Esophagus squamous epithelium (tissue), 5 donors: Measurements from ENCODE around the gene ASAP2. TPM values are rescaled to one million over a fixed set of nuclear protein-coding genes. Genes with fewer than 3 reads are reported as not detected.

Source experiments
- DNase-seq: peaks from one replicate; lab custom pipeline; 2025; lab: John Stamatoyannopoulos, UW
- H3K27ac ChIP-seq, 4 donors: fragments of 200-600 bp; sonication (generic); one replicate each; pipeline ENCODE4 v1.5.1; 2016 to 2019; ENCODE audit warnings: mild to moderate bottlenecking in 1 of 4
- H3K27me3 ChIP-seq, 4 donors: fragments of 200-600 bp; sonication (generic); 1 replicate in 3 of 4; 2 replicates in 1 of 4; pipeline versions ENCODE4 v1.5.1 to v1.6.0; 2017 to 2021; ENCODE audit warnings: antibody characterized with exemption in 1 of 4
- H3K36me3 ChIP-seq, 3 donors: fragments of 200-600 bp; sonication (generic); one replicate each; pipeline ENCODE4 v1.5.1; 2016 to 2019
- H3K4me1 ChIP-seq, 3 donors: fragments of 200-600 bp; sonication (generic); one replicate each; pipeline ENCODE4 v1.5.1; 2017 to 2019
- H3K4me3 ChIP-seq, 4 donors: fragments of 200-600 bp; sonication (generic); 1 replicate in 3 of 4; 2 replicates in 1 of 4; pipeline ENCODE4 v1.5.1; 2016 to 2019; ENCODE audit warnings: mild to moderate bottlenecking in 2 of 4, moderate library complexity in 1 of 4
- H3K9me3 ChIP-seq, 3 donors: fragments of 200-600 bp; sonication (generic); one replicate each; pipeline ENCODE4 v1.5.1; 2016 to 2019
- POLR2A ChIP-seq, 4 donors: fragments of 450-650 bp; IDR thresholded peaks; one replicate each; pipeline ENCODE4 v1.6.1; 2017; ENCODE audit warnings: antibody characterized with exemption in 4 of 4, mild to moderate bottlenecking in 4 of 4, moderate library complexity in 3 of 4
- WGBS, 2 donors: methylation state at CpG; one replicate each; pipeline ENCODE4 v1.1.5; 2018; 5-methylcytosine and 5-hydroxymethylcytosine counted together
- intact Hi-C: fragments of 100-400 bp; cut with DNase I; formaldehyde crosslinking; loops from one replicate; pipeline ENCODE4 v1.15.0; 2022
- total RNA-seq, 4 donors: library from RNA; depleted of rRNA; stranded (reverse); fragments of >200 nt; gene quantifications; one replicate each; pipeline ENCODE4 v1.1.0, GENCODE V29; 2016
- TF ChIP-seq, protein P1 (sequence below), 6 experiments: fragments of 450-650 bp in 4 of 6; fragments of 200-600 bp in 2 of 6; sonication (generic) in 2 of 6; IDR thresholded peaks; one replicate each; pipeline ENCODE4 v1.5.1; 2016 to 2019; ENCODE audit warnings: antibody characterized with exemption in 6 of 6, mild to moderate bottlenecking in 4 of 6, moderate library complexity in 4 of 6
- donor health status: DM: yes; HTN: yes; CAD: no.

ASAP2 gene
- total RNA-seq, 4 donors from 2014 or later, result 3.3 to 15.3 (median 6.9) TPM

DNA sequence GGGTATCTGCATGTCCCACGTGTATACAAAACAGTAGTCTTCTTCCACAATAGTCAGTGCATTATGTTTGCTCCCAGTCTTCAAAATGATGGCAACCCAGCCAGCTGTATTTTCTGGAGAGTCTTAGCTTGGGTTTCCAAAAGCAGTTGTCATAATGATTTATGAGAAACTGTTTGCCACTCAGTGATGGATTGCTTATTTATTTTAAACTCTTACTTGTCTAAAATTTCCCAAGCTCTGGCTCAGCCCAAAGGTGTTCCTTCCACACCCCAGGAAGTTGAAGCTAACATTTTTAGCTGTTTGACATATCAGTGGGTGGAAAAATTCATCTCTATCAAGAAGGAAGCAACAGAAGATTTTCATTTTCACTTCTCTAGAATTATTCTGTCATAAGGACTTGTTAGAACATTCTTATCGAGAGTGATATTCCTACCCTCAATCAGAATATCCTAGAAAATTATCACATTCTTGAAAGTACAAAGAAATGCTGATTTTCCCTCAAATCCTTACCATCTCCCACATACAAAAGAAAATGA, 78.8 kb downstream of the ASAP2 start:
- 42 to 54% methylated on average over 2 of the region's 2 CpGs for WGBS, 2 donors

DNA sequence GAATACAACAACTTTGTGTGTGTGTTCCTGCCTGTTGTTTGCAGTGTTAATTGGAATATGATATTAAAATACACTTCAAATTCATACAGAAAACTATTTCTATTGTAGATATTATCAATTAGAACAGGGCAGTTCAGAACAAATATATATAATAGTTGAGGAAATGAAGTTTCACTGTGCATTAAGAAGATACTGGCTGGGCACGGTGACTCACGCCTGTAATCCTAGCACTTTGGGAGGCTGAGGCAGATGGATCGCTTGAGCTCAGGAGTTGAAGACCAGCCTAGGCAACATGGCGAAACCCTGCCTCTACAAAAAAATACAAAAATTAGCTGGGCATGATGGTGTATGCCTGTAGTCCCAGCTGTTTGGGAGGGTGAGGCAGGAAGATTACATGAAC, 79.3 kb downstream of the ASAP2 start:
- TF ChIP-seq, protein P1, sequence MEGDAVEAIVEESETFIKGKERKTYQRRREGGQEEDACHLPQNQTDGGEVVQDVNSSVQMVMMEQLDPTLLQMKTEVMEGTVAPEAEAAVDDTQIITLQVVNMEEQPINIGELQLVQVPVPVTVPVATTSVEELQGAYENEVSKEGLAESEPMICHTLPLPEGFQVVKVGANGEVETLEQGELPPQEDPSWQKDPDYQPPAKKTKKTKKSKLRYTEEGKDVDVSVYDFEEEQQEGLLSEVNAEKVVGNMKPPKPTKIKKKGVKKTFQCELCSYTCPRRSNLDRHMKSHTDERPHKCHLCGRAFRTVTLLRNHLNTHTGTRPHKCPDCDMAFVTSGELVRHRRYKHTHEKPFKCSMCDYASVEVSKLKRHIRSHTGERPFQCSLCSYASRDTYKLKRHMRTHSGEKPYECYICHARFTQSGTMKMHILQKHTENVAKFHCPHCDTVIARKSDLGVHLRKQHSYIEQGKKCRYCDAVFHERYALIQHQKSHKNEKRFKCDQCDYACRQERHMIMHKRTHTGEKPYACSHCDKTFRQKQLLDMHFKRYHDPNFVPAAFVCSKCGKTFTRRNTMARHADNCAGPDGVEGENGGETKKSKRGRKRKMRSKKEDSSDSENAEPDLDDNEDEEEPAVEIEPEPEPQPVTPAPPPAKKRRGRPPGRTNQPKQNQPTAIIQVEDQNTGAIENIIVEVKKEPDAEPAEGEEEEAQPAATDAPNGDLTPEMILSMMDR (IDR thresholded peaks at IDR 0.05), result no peak
- TF ChIP-seq POLR2A (IDR thresholded peaks at IDR 0.05), result no peak
- Histone ChIP-seq H3K27me3 (no peaks in the 10 kb centered on the region), H3K36me3 (peaks cover 0 to 10% (median 0%) of the 10 kb centered on the region in 3 donors), H3K4me1 (peaks cover 0 to 18% (median 0%) of the 10 kb centered on the region in 3 donors), H3K4me3 (no peak overlapping the region), H3K9me3 (no peaks in the 10 kb centered on the region), H3K27ac (no peak overlapping the region)
- 83 to 84% methylated on average over 4 of the region's 4 CpGs for WGBS, 2 donors
- intact Hi-C loops, result no loop called here
- DNase-seq, result no peak

More for the DNA sequence above, 78.8 kb downstream of the ASAP2 start:
- Histone ChIP-seq H3K36me3 (peaks cover 0 to 14% (median 0%) of the 10 kb centered on the region in 3 donors), H3K4me3 (no peak overlapping the region), H3K9me3 (no peaks in the 10 kb centered on the region), H3K27ac (no peak overlapping the region), H3K4me1 (peaks cover 0 to 18% (median 0%) of the 10 kb centered on the region in 3 donors), H3K27me3 (no peaks in the 10 kb centered on the region)
- no peak for TF ChIP-seq POLR2A (IDR thresholded peaks at IDR 0.05)
- TF ChIP-seq, protein P1 (IDR thresholded peaks at IDR 0.05), result no peak
- intact Hi-C loops, result no loop called here
- no peak for DNase-seq

DNA sequence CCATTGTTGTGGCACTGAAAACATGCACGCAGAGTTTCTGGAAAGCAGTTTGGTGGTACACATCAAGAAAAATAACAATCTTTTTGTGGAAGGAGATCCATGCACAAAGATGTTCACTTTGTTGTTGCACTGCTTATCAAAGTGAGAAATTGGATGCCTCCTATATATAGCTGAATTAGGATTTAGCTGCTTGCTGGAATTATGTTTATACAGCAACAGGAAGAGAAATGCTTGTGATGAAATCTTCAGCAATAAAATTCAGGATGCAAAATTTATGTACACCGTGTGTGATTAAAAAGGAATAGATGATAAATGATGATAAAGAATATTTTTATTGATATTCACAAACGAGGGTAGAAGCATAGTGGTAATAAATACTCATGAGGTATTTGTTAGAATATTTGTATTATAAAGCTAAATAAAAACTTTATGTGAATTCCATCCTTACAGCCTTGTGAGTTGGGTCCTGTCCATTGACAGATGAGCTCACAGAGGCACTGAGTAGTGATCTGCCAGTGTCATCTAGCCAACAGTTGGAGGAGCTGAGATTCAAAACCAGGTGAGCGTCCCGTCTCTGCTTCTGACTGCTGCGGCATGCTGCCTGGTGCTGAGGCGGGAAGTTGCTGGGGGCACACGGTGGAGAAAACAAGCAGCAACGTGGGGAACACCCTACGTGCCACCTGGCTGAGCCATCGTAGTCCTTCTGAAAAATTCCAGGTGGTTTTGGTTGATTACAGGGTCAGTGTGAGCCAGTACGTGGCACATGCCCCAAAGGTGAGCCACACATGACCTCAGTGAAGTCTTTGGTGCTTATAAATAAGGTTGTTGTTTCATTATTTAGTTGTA, 80.2 kb downstream of the ASAP2 start:
- WGBS, 2 donors, result 84 to 87% methylated on average over 7 to 12 of the region's 12 CpGs
- Histone ChIP-seq H3K4me1 (peaks cover 0 to 18% (median 0%) of the 10 kb centered on the region in 3 donors), H3K27ac (no peak overlapping the region), H3K4me3 (no peak overlapping the region), H3K27me3 (no peaks in the 10 kb centered on the region), H3K36me3 (peaks cover 0 to 2% (median 0%) of the 10 kb centered on the region in 3 donors), H3K9me3 (no peaks in the 10 kb centered on the region)
- no peak for DNase-seq
- intact Hi-C loops, result no loop called here
- TF ChIP-seq, protein P1 (IDR thresholded peaks at IDR 0.05), result no peak
- TF ChIP-seq POLR2A (IDR thresholded peaks at IDR 0.05), result no peak

DNA sequence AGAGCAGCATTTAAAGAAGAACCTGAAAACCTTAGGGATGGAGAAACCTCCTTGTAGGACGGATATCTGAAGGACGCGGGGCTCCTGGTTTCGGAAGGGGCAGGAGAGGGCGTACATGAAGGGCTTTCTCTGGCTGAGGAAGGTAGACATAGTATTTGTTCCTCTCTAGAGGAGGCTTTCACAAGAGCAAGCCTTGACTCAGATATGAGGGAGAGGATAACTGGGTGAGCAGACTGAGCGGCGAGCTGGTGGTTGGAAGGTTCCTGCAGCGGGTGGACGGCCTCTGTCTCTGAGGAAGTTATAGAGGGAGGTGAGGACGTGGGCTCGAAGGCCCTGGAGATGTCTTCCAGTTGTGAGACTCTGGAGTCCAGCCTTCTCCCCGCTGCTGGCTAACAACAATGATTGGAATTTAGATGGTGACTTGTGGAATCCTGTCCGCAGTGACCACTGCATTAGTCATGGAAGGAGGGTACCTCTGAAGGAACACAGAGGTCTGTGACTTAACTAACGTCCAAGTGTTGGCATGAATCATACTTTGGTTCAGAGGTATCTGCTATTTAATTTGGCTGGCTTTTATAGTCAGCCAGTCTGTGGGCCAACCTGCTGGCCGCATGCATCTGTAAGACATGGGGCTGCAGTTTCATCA, 80.9 kb downstream of the ASAP2 start:
- Histone ChIP-seq H3K9me3 (no peaks in the 10 kb centered on the region), H3K4me3 (no peak overlapping the region), H3K4me1 (peaks cover 0 to 18% (median 0%) of the 10 kb centered on the region in 3 donors), H3K27me3 (no peaks in the 10 kb centered on the region), H3K36me3 (no peaks in the 10 kb centered on the region), H3K27ac (no peak overlapping the region)
- intact Hi-C loops, result no loop called here
- DNase-seq, result no peak
- WGBS, 2 donors, result 84 to 88% methylated on average over 15 of the region's 15 CpGs
- TF ChIP-seq, protein P1 (IDR thresholded peaks at IDR 0.05), result no peak
- no peak for TF ChIP-seq POLR2A (IDR thresholded peaks at IDR 0.05)

DNA sequence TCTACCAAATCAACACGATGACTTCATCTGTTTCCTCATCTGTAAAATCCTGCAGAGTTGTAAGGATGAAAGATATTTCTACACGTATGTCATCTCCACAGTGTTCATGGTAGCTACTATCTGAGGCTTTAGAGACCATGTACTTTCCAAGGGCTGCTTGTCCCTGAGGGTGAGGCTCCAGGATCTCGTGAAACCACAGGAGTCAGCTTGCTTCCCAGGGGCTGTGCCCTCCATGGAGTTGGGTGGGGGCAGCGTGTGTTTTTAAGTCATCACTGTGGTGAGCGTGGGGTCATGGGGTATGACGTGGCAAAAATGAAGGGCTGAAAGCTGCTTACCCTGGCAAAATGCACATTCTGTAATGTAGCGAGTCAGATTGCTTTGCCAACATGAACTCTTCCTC, 81.6 kb downstream of the ASAP2 start:
- Histone ChIP-seq H3K27ac (no peak overlapping the region), H3K4me1 (peaks cover 0 to 18% (median 0%) of the 10 kb centered on the region in 3 donors), H3K9me3 (no peaks in the 10 kb centered on the region), H3K27me3 (no peaks in the 10 kb centered on the region), H3K4me3 (no peak overlapping the region), H3K36me3 (no peaks in the 10 kb centered on the region)
- intact Hi-C loops, result no loop called here
- no peak for DNase-seq
- 87 to 96% methylated on average over 7 of the region's 7 CpGs for WGBS, 2 donors
- TF ChIP-seq POLR2A (IDR thresholded peaks at IDR 0.05), result no peak
- TF ChIP-seq, protein P1 (IDR thresholded peaks at IDR 0.05), result no peak
